ENCODE results near the gene BCLAF1.
"Not testable (repeated sequence)": the region's sequence is repeated elsewhere in the genome, so short reads cannot be mapped to it uniquely, and the experiment has no call there.

Gene BCLAF1

GRCh38 chr6:136309729-136310311, 20.2 kb upstream of the BCLAF1 start:
- Histone ChIP-seq H3K4me3 (ENCODE audit: low read length in 2 of 2) (no peak overlapping the region), H3K18ac (ENCODE audit: low read length) (no peak overlapping the region), H2BK120ac (ENCODE audit: low read depth, low read length) (no peak overlapping the region), H3K23ac (ENCODE audit: low read depth, low read length, poor library complexity) (no peak overlapping the region), H2BK5ac (ENCODE audit: low read length) (no peak overlapping the region), H3K4me1 (ENCODE audit: control insufficient read depth in 2 of 2, insufficient read depth in 1 of 2, low read depth in 1 of 2, low read length in 2 of 2) (peaks cover 8% of the 10 kb centered on the region in 2 donors), H2BK12ac (ENCODE audit: low read length) (no peak overlapping the region), H4K91ac (ENCODE audit: low read depth, low read length, poor library complexity) (no peak overlapping the region), H2AFZ (ENCODE audit: low read length) (no peak overlapping the region), H3K9me3 (replicated peaks in 1 of 2; ENCODE audit: control insufficient read depth in 2 of 2, insufficient read depth in 1 of 2, low read depth in 1 of 2, low read length in 2 of 2) (no peaks in the 10 kb centered on the region), H3K9ac (ENCODE audit: low read depth, low read length, poor library complexity) (no peak overlapping the region), H3K4ac (ENCODE audit: low read length) (no peak overlapping the region), H4K8ac (ENCODE audit: low read depth, low read length) (no peak overlapping the region), H2BK15ac (ENCODE audit: low read length) (no peak overlapping the region), H2AK5ac (ENCODE audit: low read depth, low read length) (no peak overlapping the region), H3K4me2 (ENCODE audit: insufficient read depth, low read length, poor library complexity, severe bottlenecking) (no peak overlapping the region), H3K27ac (replicated peaks; ENCODE audit: low read length) (no peak overlapping the region), H3K27me3 (ENCODE audit: control insufficient read depth in 3 of 3, insufficient read depth in 3 of 3, low read depth in 1 of 3, low read length in 3 of 3) (peaks cover 0 to 6% (median 0%) of the 10 kb centered on the region in 3 experiments), H3K36me3 (replicated peaks in 1 of 2; ENCODE audit: control insufficient read depth in 2 of 2, insufficient read depth in 2 of 2, low read length in 2 of 2) (no peaks in the 10 kb centered on the region), H3K79me1 (ENCODE audit: low read depth, low read length) (no peaks in the 10 kb centered on the region), H3K14ac (ENCODE audit: low read length) (no peak overlapping the region)
- no CpG with 5 or more reads among the region's 1 CpG for WGBS, 2 donors (ENCODE audit: extremely low coverage in 2 of 2, insufficient read length in 2 of 2, insufficient replicate concordance in 1 of 2)
- DNase-seq (ENCODE audit: low spot score), result no peak

- Histone ChIP-seq H3K36me3 (replicated peaks in 1 of 2; ENCODE audit: control insufficient read depth in 2 of 2, insufficient read depth in 2 of 2, low read length in 2 of 2) (no peaks in the 10 kb centered on the region), H3K14ac (ENCODE audit: low read length) (no peak overlapping the region), H3K79me1 (ENCODE audit: low read depth, low read length) (no peaks in the 10 kb centered on the region), H3K23ac (ENCODE audit: low read depth, low read length, poor library complexity) (no peak overlapping the region), H2AK5ac (ENCODE audit: low read depth, low read length) (no peak overlapping the region), H3K27ac (replicated peaks; ENCODE audit: low read length) (no peak overlapping the region), H3K9me3 (replicated peaks in 1 of 2; ENCODE audit: control insufficient read depth in 2 of 2, insufficient read depth in 1 of 2, low read depth in 1 of 2, low read length in 2 of 2) (no peaks in the 10 kb centered on the region), H3K9ac (ENCODE audit: low read depth, low read length, poor library complexity) (no peak overlapping the region), H2BK5ac (ENCODE audit: low read length) (no peak overlapping the region), H3K27me3 (ENCODE audit: control insufficient read depth in 3 of 3, insufficient read depth in 3 of 3, low read depth in 1 of 3, low read length in 3 of 3) (peaks cover 0 to 6% (median 0%) of the 10 kb centered on the region in 3 experiments), H3K4ac (ENCODE audit: low read length) (no peak overlapping the region), H2BK15ac (ENCODE audit: low read length) (no peak overlapping the region), H3K4me2 (ENCODE audit: insufficient read depth, low read length, poor library complexity, severe bottlenecking) (no peak overlapping the region), H4K91ac (ENCODE audit: low read depth, low read length, poor library complexity) (no peak overlapping the region), H3K18ac (ENCODE audit: low read length) (no peak overlapping the region), H2BK120ac (ENCODE audit: low read depth, low read length) (no peak overlapping the region), H4K8ac (ENCODE audit: low read depth, low read length) (no peak overlapping the region), H3K4me1 (ENCODE audit: control insufficient read depth in 2 of 2, insufficient read depth in 1 of 2, low read depth in 1 of 2, low read length in 2 of 2) (peaks cover 8% of the 10 kb centered on the region in 2 donors), H2BK12ac (ENCODE audit: low read length) (no peak overlapping the region), H3K4me3 (ENCODE audit: low read length in 2 of 2) (no peak overlapping the region), H2AFZ (ENCODE audit: low read length) (no peak overlapping the region)
- no CpG with 5 or more reads among the region's 3 CpGs for WGBS, 2 donors (ENCODE audit: extremely low coverage in 2 of 2, insufficient read length in 2 of 2, insufficient replicate concordance in 1 of 2)
- no peak for DNase-seq (ENCODE audit: low spot score)
These were observed 19.5 kb upstream of the BCLAF1 start for GRCh38 chr6:136309171-136309570.

- not testable (repeated sequence) for H3K4ac ChIP-seq (ENCODE audit: low read length); H3K27ac ChIP-seq (replicated peaks; ENCODE audit: low read length); H2BK12ac ChIP-seq (ENCODE audit: low read length); H3K18ac ChIP-seq (ENCODE audit: low read length); H3K4me1 ChIP-seq (ENCODE audit: control insufficient read depth in 2 of 2, insufficient read depth in 1 of 2, low read depth in 1 of 2, low read length in 2 of 2); H3K23ac ChIP-seq (ENCODE audit: low read depth, low read length, poor library complexity); H3K9ac ChIP-seq (ENCODE audit: low read depth, low read length, poor library complexity); H3K4me2 ChIP-seq (ENCODE audit: insufficient read depth, low read length, poor library complexity, severe bottlenecking); H3K27me3 ChIP-seq (ENCODE audit: control insufficient read depth in 3 of 3, insufficient read depth in 3 of 3, low read depth in 1 of 3, low read length in 3 of 3); H2BK15ac ChIP-seq (ENCODE audit: low read length); H2BK120ac ChIP-seq (ENCODE audit: low read depth, low read length); DNase-seq (ENCODE audit: low spot score); H3K79me1 ChIP-seq (ENCODE audit: low read depth, low read length); H3K9me3 ChIP-seq (replicated peaks in 1 of 2; ENCODE audit: control insufficient read depth in 2 of 2, insufficient read depth in 1 of 2, low read depth in 1 of 2, low read length in 2 of 2); H2AK5ac ChIP-seq (ENCODE audit: low read depth, low read length); H2AFZ ChIP-seq (ENCODE audit: low read length); H3K14ac ChIP-seq (ENCODE audit: low read length); H4K8ac ChIP-seq (ENCODE audit: low read depth, low read length); H2BK5ac ChIP-seq (ENCODE audit: low read length); H3K4me3 ChIP-seq (ENCODE audit: low read length in 2 of 2); H3K36me3 ChIP-seq (replicated peaks in 1 of 2; ENCODE audit: control insufficient read depth in 2 of 2, insufficient read depth in 2 of 2, low read length in 2 of 2); H4K91ac ChIP-seq (ENCODE audit: low read depth, low read length, poor library complexity)
- no CpG with 5 or more reads among the region's 1 CpG for WGBS, 2 donors (ENCODE audit: extremely low coverage in 2 of 2, insufficient read length in 2 of 2, insufficient replicate concordance in 1 of 2)
These were observed 18.8 kb upstream of the BCLAF1 start for GRCh38 chr6:136308469-136308868.

GRCh38 chr6:136307351-136307750, 17.7 kb upstream of the BCLAF1 start:
- Histone ChIP-seq H3K27ac (replicated peaks; ENCODE audit: low read length) (no peak overlapping the region), H2BK12ac (ENCODE audit: low read length) (no peak overlapping the region), H3K9me3 (replicated peaks in 1 of 2; ENCODE audit: control insufficient read depth in 2 of 2, insufficient read depth in 1 of 2, low read depth in 1 of 2, low read length in 2 of 2) (no peaks in the 10 kb centered on the region), H3K36me3 (replicated peaks in 1 of 2; ENCODE audit: control insufficient read depth in 2 of 2, insufficient read depth in 2 of 2, low read length in 2 of 2) (no peaks in the 10 kb centered on the region), H2AK5ac (ENCODE audit: low read depth, low read length) (no peak overlapping the region), H3K27me3 (ENCODE audit: control insufficient read depth in 3 of 3, insufficient read depth in 3 of 3, low read depth in 1 of 3, low read length in 3 of 3) (peaks cover 0 to 6% (median 0%) of the 10 kb centered on the region in 3 experiments), H2BK5ac (ENCODE audit: low read length) (no peak overlapping the region), H3K4me1 (ENCODE audit: control insufficient read depth in 2 of 2, insufficient read depth in 1 of 2, low read depth in 1 of 2, low read length in 2 of 2) (peaks cover 8% of the 10 kb centered on the region in 2 donors), H2BK15ac (ENCODE audit: low read length) (no peak overlapping the region), H4K91ac (ENCODE audit: low read depth, low read length, poor library complexity) (no peak overlapping the region), H3K23ac (ENCODE audit: low read depth, low read length, poor library complexity) (no peak overlapping the region), H3K9ac (ENCODE audit: low read depth, low read length, poor library complexity) (no peak overlapping the region), H2BK120ac (ENCODE audit: low read depth, low read length) (no peak overlapping the region), H4K8ac (ENCODE audit: low read depth, low read length) (no peak overlapping the region), H3K4ac (ENCODE audit: low read length) (no peak overlapping the region), H3K18ac (ENCODE audit: low read length) (no peak overlapping the region), H3K4me2 (ENCODE audit: insufficient read depth, low read length, poor library complexity, severe bottlenecking) (no peak overlapping the region), H3K4me3 (ENCODE audit: low read length in 2 of 2) (no peak overlapping the region), H3K14ac (ENCODE audit: low read length) (no peak overlapping the region), H3K79me1 (ENCODE audit: low read depth, low read length) (no peaks in the 10 kb centered on the region), H2AFZ (ENCODE audit: low read length) (no peak overlapping the region)
- no peak for DNase-seq (ENCODE audit: low spot score)

All from neuronal stem cell (in vitro differentiated cells).